Stimulated activated CD8-positive, alpha-beta memory T cell treated with anti-CD3 and anti-CD28 coated beads, Interleukin-4, amount 100 ng/mL, for 48 hours (primary cell): Measurements from ENCODE around the gene TRIO.
A peak's percentile ranks its signal among the peaks of the same experiment; 100 is the strongest.

Experiments used
- DNase-seq: peaks from one replicate; pipeline ENCODE4 v3.0.0-alpha.2; 2020

TRIO gene

DNA sequence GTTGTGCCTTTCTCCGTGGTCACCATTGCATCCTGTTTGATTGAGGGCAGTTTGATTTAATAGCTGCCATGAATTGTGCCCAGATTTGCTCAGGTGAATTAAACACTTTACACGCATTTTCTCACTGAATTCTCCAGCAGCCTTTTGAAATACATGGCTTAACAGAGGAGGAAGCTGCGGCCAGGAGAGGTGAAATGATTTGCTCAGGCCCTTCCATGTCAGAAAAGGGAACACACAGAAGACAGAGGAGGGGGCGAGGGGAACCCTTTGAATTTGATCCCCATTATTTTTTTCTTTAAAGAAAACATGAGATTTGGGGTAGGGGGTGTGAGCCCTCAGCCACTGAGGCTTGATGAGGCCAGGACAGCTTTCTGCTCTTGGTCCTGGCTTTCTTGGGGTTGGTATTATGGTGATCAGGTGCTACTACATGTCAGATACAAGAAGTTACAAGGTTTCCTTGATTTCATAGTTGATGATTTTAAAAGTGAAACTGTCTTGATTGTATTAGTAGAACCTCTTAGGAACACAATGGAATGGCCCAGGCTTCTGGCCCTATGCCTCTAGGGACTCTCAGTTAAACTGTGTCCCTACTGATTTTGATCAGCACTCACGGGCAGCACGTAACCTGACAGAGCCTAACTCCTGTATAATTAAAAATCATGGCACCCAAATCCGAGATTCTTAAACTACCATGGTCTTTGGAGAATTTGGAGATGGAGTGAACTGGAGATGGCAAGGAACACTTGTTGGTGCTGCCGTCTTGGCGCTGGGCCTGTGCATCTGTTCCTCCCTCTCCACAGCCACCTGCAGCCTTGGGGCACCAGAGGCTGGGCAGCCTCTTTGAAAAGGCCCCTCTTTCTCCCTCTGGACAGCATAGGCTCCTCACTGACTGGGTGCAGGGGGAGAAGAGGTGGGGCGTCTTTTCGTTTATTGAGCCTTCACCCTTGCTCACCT is 107.9 kb downstream of the TRIO start:
- DNase-seq, result no peak

DNA sequence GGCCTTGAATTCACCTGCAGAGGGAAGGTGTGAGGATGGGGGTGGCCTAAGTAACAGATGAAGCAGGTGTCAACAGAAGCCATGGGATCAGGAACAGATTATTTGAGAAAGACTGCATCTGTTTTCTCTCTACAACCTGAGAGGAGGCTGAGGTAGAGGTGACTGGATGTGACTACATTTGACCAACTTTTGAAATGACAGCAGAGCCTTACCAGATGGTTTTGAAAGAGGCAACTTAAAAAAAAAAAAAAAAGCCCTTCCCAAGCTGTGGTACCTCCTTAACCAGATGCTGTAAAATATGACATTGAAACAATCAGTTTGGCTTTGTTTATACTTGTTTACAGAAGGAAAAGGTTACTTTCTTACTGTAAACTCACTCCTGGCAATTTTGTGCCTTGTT is 108.6 kb downstream of the TRIO start:
- DNase-seq, result no peak

DNA sequence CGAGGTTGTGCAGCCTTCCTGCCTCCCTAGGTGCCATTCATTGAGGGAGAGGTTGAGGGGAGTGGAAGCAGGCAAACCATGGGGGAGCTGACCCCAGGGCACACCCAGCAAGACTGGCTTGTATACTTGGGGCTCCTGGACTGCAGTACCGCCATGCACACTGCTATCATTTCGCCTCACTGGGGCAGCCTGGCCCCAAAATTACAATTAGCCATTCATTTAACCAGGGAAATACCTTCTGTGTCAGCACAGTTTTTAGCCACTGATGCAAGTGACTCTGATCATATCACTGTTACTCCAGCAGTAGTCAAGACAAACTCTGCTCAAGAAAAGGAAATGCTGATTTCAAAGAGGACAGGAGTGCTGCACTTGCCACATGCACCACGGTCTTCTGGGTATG is 109.7 kb downstream of the TRIO start:
- no peak for DNase-seq

DNA sequence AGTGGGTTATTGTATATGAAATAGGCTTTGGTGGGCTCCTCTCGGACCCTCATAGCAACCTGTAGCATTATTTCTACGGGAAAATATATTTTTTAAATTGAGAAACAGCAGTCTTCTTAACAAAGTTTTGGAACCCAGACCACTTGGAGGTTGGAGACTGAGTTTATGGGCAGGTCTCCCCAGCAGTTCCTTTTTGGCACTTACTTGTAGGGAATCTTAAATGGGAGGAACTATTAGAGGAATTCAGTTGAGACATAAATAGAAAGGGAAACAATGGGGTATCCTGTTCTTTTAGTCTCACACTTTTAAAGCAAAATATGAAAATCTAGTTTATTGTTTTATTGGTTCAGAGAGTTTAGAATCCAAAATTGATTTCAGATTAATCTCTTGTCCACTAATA is 111.5 kb downstream of the TRIO start:
- no peak for DNase-seq

DNA sequence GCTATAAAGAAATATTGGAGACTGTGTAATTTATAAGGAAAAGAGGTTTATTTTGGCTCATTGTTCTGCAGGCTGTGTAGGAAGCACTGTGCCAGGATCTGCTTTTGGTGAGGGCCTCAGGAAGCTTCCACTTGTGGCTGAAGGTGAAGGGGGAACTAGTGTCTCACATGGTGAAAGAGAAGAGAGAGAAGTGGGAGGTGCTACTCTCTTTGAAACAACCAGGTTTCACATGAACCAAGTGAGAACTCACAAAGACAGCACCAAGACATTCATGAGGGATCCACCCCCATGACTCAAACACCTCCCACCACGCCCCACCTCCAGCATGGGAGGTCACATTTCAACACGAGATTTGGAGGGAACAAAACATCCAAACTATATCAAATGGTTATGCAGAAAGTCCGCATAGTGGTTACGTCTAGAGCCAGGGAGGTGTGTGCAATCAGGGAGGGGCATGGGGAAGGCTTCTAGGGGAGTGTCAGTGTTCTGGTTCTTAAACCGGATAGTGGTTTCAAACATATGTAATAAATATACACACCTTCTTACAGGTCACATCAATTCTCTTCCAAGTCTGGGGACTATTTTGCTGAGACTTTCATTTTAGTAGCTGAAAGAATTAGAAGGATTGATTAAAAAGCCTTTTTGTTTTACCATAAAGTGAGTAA is 113.0 kb downstream of the TRIO start:
- DNase-seq, result no peak

DNA sequence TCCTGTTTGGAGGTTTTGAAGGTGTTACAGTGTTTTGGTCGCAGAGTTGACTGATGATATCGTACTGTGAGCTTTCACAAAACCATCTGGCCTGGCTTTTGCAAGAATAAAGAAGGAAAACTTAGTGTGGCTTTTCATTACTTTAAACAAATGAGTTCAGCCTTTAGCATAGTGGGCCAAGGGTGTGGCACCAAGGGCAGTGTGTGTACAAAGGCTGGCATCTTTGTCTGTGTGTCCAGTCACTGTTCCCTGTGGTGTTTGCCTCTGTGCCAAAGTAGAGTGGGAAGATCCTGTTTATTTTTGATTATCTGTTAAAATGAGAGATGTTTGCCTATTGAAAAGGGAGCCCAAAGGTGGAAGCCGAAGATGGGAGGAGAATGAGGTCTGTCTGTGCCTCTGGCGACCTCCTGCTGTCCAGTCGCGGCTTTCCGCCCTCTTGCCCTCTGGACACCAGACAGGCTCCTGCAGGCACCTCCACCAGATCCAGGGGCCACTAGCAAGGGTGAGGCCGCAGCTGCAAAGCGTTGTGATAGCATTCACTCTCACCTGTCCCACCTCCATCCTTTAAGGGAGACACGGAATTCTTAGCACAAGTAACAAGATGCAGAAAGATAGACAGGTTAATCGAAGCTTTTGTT is 113.7 kb downstream of the TRIO start:
- DNase-seq, result no peak

DNA sequence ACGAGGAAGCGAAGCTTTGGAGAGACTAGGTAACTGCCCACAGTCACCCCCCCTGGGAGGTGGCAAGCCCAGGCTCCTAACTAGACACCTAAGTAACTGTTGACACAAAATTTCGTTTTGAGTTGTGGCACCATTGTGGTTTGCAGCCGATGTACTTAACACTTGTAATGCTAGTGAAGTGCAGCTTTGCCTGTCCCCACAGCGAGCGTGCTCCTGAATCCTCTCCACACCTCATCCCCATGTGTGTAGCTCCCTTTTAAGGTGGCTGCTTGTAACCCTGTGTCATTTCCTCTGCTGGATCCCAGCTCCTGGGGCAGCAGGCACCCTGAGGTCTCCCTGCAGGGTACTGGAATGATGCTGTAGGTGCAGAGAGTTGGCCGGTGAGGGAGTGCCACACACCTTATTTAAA is 114.9 kb downstream of the TRIO start:
- no peak for DNase-seq

DNA sequence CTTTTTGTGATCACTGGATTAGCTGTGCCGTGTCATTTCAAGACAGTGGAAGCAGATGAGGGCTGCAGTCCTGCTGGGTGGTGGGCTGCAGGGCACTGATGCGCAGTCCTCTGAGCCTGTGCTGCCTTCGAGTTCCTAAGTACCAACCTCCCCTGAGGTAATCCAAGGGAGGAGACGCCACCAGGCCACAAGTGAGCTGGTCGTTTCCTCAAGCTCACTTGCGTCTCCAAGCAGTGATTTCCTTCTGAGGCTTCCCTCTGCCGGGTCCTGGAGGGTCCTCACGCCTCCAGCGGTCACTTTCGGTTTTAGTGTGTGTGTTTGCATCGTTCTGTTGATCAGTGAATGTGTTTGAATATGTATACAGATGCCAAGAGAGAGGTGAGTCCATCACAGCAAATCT is 115.7 kb downstream of the TRIO start:
- DNase-seq, result no peak

DNA sequence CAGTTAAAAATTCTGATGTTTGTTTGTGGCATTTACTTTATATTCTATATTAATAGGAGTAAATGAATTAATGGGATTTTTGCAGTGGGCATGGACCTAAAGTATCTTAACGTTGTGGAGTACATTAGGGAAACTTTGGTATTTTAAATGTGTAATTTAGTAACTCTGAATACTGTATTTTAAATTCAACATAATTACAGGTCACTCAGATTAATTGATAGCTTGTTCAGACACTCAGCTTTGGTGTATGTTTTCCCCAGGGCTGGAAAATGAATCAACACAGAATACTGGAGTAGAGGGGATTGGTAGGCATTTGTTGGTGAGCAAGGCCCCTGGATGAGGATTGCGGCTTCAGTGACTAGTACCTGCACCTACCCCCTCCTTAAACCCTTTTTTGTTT is 117.5 kb downstream of the TRIO start:
- DNase-seq, result no peak

DNA sequence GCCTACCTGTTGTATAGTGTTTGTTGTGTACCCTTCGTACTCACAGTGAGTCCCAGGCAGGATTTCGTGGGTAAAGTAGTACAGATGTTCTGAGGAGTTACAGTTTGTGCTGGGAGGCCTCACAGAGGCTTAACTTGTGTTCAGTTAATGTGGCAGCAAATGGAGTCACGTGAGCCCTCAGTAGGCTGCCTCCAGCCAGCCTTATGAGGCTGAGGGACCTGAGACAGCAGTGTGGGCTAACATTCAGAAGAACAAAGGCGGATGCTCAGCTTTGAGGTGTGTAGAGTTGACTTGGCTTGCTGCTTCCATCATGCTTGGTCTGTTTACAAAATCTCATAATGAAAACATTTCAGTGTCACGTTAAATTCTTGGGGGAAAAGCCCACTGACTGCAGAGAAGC is 118.1 kb downstream of the TRIO start:
- DNase-seq, result no peak

DNA sequence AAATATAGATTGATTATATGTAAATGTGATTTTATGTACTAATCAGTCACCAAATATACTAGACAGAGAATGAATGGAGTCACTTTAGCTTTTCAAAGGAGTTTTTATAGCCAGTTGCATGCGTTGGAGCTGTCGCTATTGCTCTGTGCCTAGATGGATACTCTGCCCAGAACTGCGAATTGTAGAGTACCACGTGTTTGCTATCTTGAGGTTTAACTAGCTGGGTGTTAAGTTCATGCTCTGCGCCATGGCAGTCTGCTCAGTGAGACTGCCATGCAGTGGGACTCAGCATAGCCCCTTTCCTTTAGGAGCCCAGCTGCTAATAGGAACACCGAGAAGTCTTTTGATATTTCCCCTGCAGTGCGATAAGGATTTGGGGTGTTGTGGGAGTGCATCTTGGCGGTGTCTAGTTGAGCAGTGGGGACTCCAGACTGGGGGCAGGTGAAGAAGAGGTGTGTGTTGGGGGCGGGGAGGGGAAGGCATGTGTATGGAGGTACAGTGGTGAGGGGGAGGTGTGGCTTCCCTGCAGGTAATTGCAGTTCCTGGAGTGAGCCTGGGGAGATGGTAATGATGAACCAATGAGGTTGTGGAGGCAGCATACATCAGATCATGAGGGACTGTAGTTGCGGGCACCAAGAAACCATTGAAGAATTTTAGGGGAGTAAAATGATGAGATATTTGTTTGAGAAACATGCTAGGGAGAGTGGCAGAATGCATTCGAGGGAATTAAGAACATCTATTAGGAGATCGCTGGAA is 118.9 kb downstream of the TRIO start:
- no peak for DNase-seq

DNA sequence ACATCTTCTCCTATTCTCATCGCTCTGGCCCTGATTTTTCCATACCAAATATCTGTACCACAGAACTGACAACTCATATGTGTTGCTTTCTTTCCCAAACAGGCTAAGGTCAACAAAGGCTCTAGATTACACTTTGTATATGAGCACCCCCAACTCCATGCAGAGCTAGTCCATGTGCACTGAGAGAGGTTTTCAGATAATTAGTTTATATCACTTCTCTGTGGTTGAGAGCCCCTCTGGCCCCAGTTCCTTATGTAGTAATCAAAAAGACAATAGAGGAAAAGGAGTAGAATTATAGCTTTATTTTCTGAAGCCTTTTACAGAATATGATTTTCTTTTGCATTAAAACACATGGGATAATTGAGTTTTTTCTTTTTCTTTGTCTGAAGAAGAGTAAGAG is 120.0 kb downstream of the TRIO start:
- DNase-seq, result no peak

DNA sequence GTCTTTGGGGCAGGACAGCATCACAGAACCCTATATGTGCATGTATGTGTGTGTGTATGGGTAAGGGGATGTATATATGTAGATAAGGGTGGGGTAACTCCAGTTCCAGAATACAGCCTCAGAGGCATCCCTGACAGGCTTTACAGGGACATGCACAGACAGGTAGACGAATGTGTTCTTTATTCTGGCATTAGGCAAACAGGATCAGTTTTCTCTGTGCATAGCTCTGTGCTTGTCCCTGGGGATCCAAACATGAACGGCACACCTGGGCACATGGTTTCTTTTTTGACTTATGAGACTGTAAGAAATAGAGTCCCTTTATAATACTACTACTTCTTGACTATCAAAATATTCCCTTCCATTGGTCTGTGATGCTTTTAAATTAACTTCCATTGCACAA is 120.6 kb downstream of the TRIO start:
- no peak for DNase-seq

DNA sequence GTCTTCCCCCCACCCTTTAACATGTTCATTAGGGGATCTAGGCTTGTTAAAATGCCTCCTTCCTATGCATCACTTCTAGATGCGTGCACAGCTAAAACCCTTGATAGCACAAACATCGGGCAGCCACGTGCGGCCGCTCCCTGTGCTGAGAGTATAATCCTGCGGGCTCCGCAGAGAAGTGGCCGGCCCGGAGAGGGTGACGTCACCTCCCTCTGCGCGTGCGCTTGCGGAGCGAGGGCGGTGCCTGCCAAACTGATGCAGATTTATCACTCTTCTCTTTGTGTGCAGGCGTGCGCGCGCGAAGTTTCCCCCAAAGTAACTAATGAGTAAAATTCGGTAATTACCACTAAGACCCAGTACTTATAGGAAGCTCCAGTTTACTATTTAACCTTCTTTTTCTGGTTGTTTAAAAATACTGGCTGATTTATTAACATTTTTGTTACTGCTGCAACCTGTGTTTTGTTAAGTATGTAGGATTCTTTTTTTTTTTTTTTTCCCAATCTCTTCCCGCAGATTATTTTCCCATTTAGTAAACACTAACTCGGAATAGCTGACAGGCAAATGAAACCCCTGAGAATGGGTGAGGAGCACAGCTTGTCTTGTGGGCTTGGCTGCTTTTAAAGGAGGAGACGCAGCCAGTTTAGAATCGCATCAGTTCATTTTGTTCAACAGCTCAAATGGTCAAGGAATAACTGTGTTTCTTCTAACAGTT is 121.6 kb downstream of the TRIO start:
- DNase-seq, result peak; percentile 86

DNA sequence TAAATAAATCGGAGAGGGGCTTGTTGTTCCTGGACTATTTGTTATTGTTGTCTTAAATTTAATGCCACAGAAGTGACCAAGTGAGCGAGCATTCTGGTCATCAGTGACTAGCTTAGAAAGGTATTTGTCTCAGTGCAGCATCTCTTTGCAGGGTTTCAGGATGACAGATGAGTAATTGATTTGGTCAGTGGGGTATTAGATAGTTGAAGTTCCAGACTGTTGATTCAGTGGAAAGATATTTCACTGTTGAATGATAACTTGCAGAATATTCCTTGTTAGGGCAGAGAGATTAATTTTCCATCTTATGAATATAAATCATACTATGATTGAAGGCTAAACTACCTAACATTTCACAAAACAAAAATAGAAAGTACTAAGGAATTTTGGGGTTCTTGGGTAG is 122.4 kb downstream of the TRIO start:
- DNase-seq, result no peak

DNA sequence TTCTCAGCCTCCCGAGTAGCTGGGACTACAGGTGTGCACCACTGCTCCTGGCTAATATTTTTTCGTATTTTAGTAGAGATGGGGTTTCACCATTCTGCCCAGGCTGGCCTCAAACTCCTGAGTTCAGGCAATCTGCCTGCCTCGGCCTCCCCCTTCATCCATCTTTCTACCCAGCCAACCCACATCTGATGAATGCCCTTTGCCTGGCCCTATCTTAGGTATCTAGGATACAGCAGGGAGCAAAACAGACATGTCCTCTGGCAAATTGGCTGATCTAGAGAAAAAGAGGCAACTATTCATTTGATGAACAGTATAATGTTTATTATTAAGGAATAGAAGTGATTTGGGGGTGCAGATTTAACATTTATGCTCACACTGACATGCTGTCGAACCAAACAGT is 123.0 kb downstream of the TRIO start:
- DNase-seq, result no peak

DNA sequence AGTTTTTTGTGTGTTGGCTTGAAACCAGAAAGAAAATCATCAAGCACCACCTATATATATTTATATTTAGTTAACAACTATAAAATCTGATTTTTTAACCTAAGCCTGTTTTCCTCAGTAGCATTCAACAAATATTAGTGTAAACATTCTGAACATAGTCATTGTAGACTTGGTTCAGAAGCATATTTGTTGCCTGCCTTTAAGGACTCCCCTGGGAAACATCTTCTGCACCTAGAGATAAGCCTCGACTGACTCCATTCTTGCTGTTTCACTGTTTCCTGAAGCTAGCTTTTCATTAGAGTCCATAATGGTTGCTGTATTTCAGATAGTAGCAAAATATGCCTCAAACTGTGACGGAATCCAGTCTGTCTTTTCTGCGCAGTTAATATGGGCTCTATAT is 123.5 kb downstream of the TRIO start:
- no peak for DNase-seq

DNA sequence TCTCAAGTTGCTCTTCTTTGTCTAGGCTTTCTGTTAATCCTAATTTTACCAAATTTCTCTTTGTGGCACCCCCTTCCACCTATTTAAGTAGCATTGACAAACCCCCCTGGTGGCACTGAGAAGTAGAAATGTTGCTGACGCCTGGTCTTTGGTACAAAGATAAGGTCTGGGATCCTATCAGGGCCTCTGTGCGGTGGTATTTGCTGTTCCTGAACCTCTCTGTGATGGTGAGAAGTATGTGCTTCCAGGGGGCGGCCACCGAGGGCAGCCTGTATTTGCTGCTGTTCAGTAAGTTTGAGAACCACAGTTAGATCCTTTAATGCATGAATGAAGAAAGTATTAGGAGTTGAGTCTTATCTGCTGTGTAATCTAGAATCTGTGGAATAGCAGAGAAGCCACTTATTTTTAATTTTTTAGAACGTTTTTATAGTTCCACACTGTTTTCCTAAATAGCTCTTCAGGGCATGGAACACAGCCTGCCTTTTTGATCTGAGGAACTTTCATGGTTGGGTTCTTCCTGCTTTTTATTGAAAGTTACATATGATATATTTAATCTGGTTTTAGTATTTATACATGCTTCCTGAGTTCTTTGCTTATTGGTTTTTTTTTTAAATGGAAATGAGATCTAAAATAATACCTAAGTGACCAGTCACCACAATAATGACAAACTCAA is 124.2 kb downstream of the TRIO start:
- no peak for DNase-seq

DNA sequence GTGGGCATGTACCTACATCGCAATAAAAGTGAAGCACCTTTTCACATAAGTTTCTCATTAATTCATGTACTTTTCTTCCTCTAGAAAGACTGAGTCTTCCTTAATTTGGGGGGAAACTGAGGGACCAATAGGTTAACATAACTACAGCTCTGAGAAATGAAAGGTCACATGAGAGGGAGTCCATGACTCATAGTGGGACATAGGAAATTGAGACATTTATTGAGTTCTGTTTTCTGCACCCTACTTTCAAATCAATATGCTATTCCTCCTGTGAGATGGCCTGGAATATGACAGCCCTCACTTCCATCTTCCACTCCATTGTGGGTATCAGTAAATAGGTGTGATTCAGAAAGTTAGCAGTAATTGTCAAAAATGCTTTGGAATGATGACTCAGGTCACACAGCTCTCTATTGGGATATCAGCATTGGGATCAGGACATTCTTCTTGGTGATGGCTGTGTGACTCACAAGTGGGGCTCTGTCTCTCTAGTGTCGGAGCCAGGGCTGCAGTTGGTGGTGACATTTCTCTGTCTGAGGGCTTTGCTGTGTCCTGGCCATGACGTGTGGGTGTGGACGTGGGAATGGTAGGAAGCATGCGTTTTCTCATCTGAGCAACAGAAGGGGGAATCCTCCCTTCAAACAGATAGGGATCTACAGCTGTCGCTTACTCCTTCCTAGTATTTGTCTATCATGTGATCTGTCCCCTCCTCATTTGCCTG is 125.0 kb downstream of the TRIO start:
- no peak for DNase-seq

DNA sequence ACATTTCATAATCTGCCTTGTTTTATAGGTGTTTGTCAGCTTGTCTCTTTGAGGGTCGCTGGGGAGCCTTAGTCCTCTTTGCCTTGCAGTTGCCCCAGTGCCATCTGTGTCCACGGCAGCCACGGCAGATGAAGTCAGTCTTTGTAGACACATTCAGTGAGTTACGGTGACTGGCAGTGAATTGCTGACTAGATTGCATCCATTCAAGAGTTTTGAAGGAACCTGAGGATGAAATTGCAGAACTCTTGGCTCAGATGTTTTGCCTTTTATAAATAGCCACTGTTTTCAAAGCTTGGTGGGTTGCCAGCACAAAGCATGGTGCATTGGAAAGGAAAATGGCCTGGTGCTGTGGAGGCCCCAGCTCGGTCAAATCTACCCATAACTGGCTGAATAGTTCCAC is 125.6 kb downstream of the TRIO start:
- no peak for DNase-seq

DNA sequence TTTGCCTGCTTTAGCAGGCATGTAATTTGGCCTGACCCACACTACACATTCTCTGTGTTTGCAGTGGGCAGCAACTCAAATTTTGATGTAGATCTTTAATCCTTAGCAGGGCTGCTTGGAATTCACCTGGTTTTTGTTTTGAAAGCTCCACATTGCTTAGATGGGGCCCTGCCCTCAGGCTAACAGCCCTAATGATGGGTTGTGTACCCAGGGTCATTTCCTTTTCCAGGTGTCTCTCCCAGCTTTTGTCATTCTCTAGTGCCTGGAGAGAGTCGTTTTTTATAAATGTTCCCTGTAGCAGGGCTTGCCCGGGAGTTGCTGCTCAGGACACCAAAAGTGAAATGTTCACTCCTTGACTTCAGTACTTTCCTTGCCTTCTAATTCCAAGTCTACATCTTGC is 126.3 kb downstream of the TRIO start:
- no peak for DNase-seq
